Activated CD8-positive, alpha-beta T cell treated with anti-CD3 and anti-CD28 coated beads for 36 hours (primary cell): Measurements from ENCODE around the gene APOL6. TPM values are rescaled to one million over a fixed set of nuclear protein-coding genes. Genes with fewer than 3 reads are reported as not detected.
"Not testable (repeated sequence)": the region's sequence is repeated elsewhere in the genome, so short reads cannot be mapped to it uniquely, and the experiment has no call there.

Experiments used
- ATAC-seq: fragments of 200-7000 bp; cut with Tn5 transposase; one replicate; pipeline ENCODE4 v1.10.0; 2021; ENCODE audit warnings: mild to moderate bottlenecking, moderate library complexity
- CTCF ChIA-PET: fragments of 350-600 bp; sonication (Branson Sonifier 250); formaldehyde crosslinking; loops from one replicate; lab custom pipeline; 2021; ENCODE audit warnings: antibody characterized with exemption; lab: Charles Lee
- POLR2A ChIA-PET: fragments of 350-600 bp; sonication (Branson Sonifier 250); formaldehyde crosslinking; loops from one replicate; lab custom pipeline; 2021; ENCODE audit warnings: antibody characterized with exemption; lab: Charles Lee
- DNase-seq: peaks from one replicate; pipeline ENCODE4 v3.0.0-alpha.2; 2020
- H3K27ac Mint-ChIP-seq: one replicate; pipeline ENCODE4 v1.8.0; 2021; ENCODE audit warnings: mild to moderate bottlenecking, mixed read lengths
- H3K27me3 Mint-ChIP-seq: one replicate; pipeline ENCODE4 v1.8.0; 2021; ENCODE audit warnings: mixed read lengths
- H3K36me3 Mint-ChIP-seq: one replicate; pipeline ENCODE4 v1.8.0; 2021; ENCODE audit warnings: low read depth, mixed read lengths
- H3K4me1 Mint-ChIP-seq: one replicate; pipeline ENCODE4 v1.8.0; 2021; ENCODE audit warnings: low read depth, mixed read lengths
- H3K4me3 Mint-ChIP-seq: one replicate; pipeline ENCODE4 v1.8.0; 2021; ENCODE audit warnings: mild to moderate bottlenecking, moderate library complexity, mixed read lengths
- H3K9me3 Mint-ChIP-seq: one replicate; pipeline ENCODE4 v1.8.0; 2021; ENCODE audit warnings: mixed read lengths
- intact Hi-C: fragments of 100-400 bp; cut with micrococcal nuclease; formaldehyde crosslinking; loops from one replicate; pipeline ENCODE4 v1.10.0; 2022
- total RNA-seq, 2 experiments: library from RNA; stranded (reverse); gene quantifications; one replicate each; pipeline ENCODE4 v1.2.3, GENCODE V29; 2021
- TF ChIP-seq, protein P1 (sequence below): fragments of 200-600 bp; IDR thresholded peaks from one replicate; pipeline ENCODE4 v1.8.0; 2022; ENCODE audit warnings: antibody characterized with exemption, mild to moderate bottlenecking

APOL6 gene
- total RNA-seq, 2 experiments from 2014 or later = 37.1 to 38.0 TPM

DNA sequence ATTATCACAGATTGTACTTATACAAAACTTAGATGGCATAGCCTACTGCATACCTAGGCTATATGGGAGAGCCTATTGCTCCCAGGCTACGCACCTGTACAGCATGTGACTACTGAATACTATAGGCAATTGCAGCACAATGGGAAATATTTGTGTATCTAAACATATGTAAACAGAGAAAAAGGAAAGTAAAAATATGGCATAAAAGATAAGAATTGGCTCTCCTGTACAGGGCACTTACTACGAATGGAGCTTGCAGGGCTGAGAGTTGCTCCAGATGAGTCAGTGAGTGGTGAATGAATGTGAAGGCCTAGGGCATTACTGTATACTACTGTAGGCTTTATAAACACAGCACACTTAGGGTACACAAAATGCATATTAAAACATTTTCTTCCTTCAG is 13.2 kb downstream of the APOL6 start:
- Mint-ChIP-seq H3K4me1 (peaks cover 71% of the 10 kb centered on the region), H3K27ac (peak overlapping the region; percentile 96), H3K36me3 (peaks cover 85% of the 10 kb centered on the region), H3K9me3 (peaks cover 38% of the 10 kb centered on the region), H3K4me3 (no peak overlapping the region), H3K27me3 (no peaks in the 10 kb centered on the region)
- CTCF ChIA-PET = interaction anchor here (2.7 kb wide), 1 partner anchor 16 kb away, joined by 6 read pairs; no protein-coding TSS in a partner anchor
- TF ChIP-seq, protein P1, sequence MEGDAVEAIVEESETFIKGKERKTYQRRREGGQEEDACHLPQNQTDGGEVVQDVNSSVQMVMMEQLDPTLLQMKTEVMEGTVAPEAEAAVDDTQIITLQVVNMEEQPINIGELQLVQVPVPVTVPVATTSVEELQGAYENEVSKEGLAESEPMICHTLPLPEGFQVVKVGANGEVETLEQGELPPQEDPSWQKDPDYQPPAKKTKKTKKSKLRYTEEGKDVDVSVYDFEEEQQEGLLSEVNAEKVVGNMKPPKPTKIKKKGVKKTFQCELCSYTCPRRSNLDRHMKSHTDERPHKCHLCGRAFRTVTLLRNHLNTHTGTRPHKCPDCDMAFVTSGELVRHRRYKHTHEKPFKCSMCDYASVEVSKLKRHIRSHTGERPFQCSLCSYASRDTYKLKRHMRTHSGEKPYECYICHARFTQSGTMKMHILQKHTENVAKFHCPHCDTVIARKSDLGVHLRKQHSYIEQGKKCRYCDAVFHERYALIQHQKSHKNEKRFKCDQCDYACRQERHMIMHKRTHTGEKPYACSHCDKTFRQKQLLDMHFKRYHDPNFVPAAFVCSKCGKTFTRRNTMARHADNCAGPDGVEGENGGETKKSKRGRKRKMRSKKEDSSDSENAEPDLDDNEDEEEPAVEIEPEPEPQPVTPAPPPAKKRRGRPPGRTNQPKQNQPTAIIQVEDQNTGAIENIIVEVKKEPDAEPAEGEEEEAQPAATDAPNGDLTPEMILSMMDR = no peak
- POLR2A ChIA-PET = interaction anchor here (1.0 to 6.7 kb wide), 2 partner anchors 13 to 20 kb away, joined by 3 to 95 read pairs; partner anchors contain the start of gene APOL6
- peak; percentile 32 for DNase-seq
- intact Hi-C loops = no loop called here
- ATAC-seq = peak; percentile 57

GRCh38 chr22:35662914-35663313 is 14.7 kb downstream of the APOL6 start:
- DNase-seq (no peak), ATAC-seq (no peak)
- intact Hi-C loops = no loop called here
- Mint-ChIP-seq H3K4me1 (peaks cover 58% of the 10 kb centered on the region), H3K27ac (peak overlapping the region; percentile 96), H3K27me3 (no peaks in the 10 kb centered on the region), H3K9me3 (peaks cover 48% of the 10 kb centered on the region), H3K36me3 (peaks cover 85% of the 10 kb centered on the region), H3K4me3 (no peak overlapping the region)
- ChIA-PET POLR2A (interaction anchor here (0.6 to 6.7 kb wide), 7 partner anchors 11 to 613 kb away, joined by 3 to 95 read pairs (median 4); partner anchors contain the start of genes APOL6 and HMOX1), CTCF (interaction anchor here (0.7 to 2.7 kb wide), 5 partner anchors 13 to 578 kb away, joined by 3 to 13 read pairs (median 5); partner anchors contain the start of gene APOL6)
- TF ChIP-seq, protein P1 = no peak

- Mint-ChIP-seq H3K4me3 (peak overlapping the region; percentile 33), H3K4me1 (peaks cover 53% of the 10 kb centered on the region), H3K9me3 (peaks cover 46% of the 10 kb centered on the region), H3K36me3 (peaks cover 83% of the 10 kb centered on the region), H3K27me3 (no peaks in the 10 kb centered on the region), H3K27ac (peak overlapping the region; percentile 96)
- ATAC-seq = no peak
- intact Hi-C loops = no loop called here
- no peak for DNase-seq
- CTCF ChIA-PET = interaction anchor here (0.7 to 2.7 kb wide), 6 partner anchors 13 to 577 kb away, joined by 3 to 13 read pairs (median 5); partner anchors contain the start of gene APOL6
- POLR2A ChIA-PET = interaction anchor here (0.6 to 6.7 kb wide), 7 partner anchors 11 to 613 kb away, joined by 3 to 95 read pairs (median 4); partner anchors contain the start of genes APOL6 and HMOX1
- TF ChIP-seq, protein P1 = no peak
Observed at GRCh38 chr22:35663371-35663770, 15.1 kb downstream of the APOL6 start.

DNA sequence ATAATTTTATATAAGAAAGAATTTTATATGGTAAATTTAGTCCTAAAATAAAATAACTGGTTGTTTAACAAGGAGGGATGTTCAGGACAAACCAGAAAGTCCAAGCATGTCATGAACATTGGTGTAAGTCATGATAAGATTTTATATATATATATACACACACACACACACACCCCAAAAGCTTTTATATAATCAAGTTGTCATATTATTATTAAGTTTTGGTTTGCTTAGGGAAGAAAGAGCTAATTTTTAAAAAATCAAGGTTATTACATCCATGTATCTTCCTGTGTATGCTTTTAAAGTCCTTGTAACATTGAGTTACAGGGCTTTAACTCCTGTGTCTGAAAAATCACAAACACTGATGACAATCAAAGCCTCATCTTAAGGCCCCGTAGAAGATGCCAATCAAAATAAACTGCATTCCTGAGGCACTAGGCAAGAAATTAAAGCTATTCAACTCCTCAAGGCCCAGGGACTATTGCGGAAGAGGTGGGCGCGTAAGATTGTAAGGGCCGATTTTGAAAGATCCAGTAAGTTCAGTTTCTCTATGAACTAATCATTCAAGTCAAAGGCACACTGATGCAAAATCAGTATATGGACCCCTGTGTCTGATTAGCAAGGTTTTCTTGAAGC is 16.8 kb downstream of the APOL6 start:
- H3K27ac Mint-ChIP-seq = no peak overlapping the region
- intact Hi-C loops = no loop called here
- no peaks in the 10 kb centered on the region for H3K27me3 Mint-ChIP-seq
- DNase-seq (no peak), ATAC-seq (no peak)
- peaks cover 33% of the 10 kb centered on the region for H3K9me3 Mint-ChIP-seq
- ChIA-PET CTCF (interaction anchor here (1.3 kb wide), 1 partner anchor 8 kb away, joined by 3 read pairs; no protein-coding TSS in a partner anchor), POLR2A (interaction anchor here (0.6 to 6.7 kb wide), 2 partner anchors 16 to 327 kb away, joined by 3 to 95 read pairs; partner anchors contain the start of gene APOL6)
- H3K4me3 Mint-ChIP-seq = no peak overlapping the region
- TF ChIP-seq, protein P1 = no peak
- H3K4me1 Mint-ChIP-seq = peaks cover 37% of the 10 kb centered on the region
- H3K36me3 Mint-ChIP-seq = peaks cover 66% of the 10 kb centered on the region

- H3K27ac Mint-ChIP-seq, ATAC-seq, H3K4me3 Mint-ChIP-seq, H3K27me3 Mint-ChIP-seq, intact Hi-C loops, CTCF ChIA-PET, DNase-seq: not testable (repeated sequence)
- H3K4me1 Mint-ChIP-seq = peaks cover 21% of the 10 kb centered on the region
- peaks cover 52% of the 10 kb centered on the region for H3K36me3 Mint-ChIP-seq
- peaks cover 30% of the 10 kb centered on the region for H3K9me3 Mint-ChIP-seq
- POLR2A ChIA-PET = interaction anchor here (1.1 to 6.7 kb wide), 2 partner anchors 11 to 18 kb away, joined by 3 to 95 read pairs; partner anchors contain the start of gene APOL6
Observed at GRCh38 chr22:35666699-35667098, 18.5 kb downstream of the APOL6 start.
